ENCODE measurements around the gene POGLUT3.

- no peak for TF ChIP-seq CTCF (IDR thresholded peaks at IDR 0.05)
- TF ChIP-seq POLR2A (IDR thresholded peaks at IDR 0.05): no peak
Observed at GRCh38 chr11:108500169-108500568, 2.0 kb upstream of the POGLUT3 start.

Data from ovary (tissue), 3 donors.